Esophagus muscularis mucosa (tissue), 3 donors: Measurements from ENCODE around the gene ERBB4.

Experiments
- CTCF ChIP-seq, 3 experiments: fragments of 200-600 bp in 2 of 3; fragments of 450-650 bp in 1 of 3; sonication (generic) in 2 of 3; IDR thresholded peaks; one replicate each; pipeline ENCODE4 v1.5.1; 2017 to 2019; ENCODE audit warnings: antibody characterized with exemption in 3 of 3, mild to moderate bottlenecking in 2 of 3, moderate library complexity in 1 of 3
- POLR2A ChIP-seq: fragments of 450-650 bp; IDR thresholded peaks from one replicate; pipeline ENCODE4 v1.6.1; 2017; ENCODE audit warnings: antibody characterized with exemption, moderate library complexity, mild to moderate bottlenecking, low read depth

GRCh38 chr2:212141499-212141898 lies 397.1 kb downstream of the ERBB4 start:
- TF ChIP-seq CTCF (IDR thresholded peaks at IDR 0.05) (no peak), POLR2A (no peak)
